ENCODE measurements around the gene RRBP1.

GRCh38 chr20:17622086-17622850 lies 59.8 kb downstream of the RRBP1 start:
- no peak for TF ChIP-seq CTCF (conservative IDR thresholded peaks at IDR 0.05; ENCODE audit: low read depth, low read length)
- no peak for TF ChIP-seq FOS (IDR thresholded peaks at IDR 0.05; ENCODE audit: low read depth, low read length)
- no peak for TF ChIP-seq CHD1 (IDR thresholded peaks at IDR 0.05; ENCODE audit: low read depth, low read length)
- no peak for TF ChIP-seq MAZ (IDR thresholded peaks at IDR 0.05; ENCODE audit: borderline replicate concordance, low read depth, low read length)
- no peak for TF ChIP-seq POLR2A (IDR thresholded peaks at IDR 0.05; ENCODE audit: low read depth, low read length)
- TF ChIP-seq SMC3 (IDR thresholded peaks at IDR 0.05; ENCODE audit: low read depth, low read length) = no peak
- TF ChIP-seq NFE2L2 (IDR thresholded peaks at IDR 0.05; ENCODE audit: low read depth, low read length) = no peak
- TF ChIP-seq CEBPB (IDR thresholded peaks at IDR 0.05; ENCODE audit: low read depth, low read length) = no peak
- TF ChIP-seq RAD21 (IDR thresholded peaks at IDR 0.05; ENCODE audit: low read length) = no peak
- TF ChIP-seq RCOR1 (IDR thresholded peaks at IDR 0.05; ENCODE audit: insufficient replicate concordance, low read length) = no peak
- TF ChIP-seq USF2 (IDR thresholded peaks at IDR 0.05; ENCODE audit: low read depth, low read length) = no peak
